Measurements from ENCODE around the gene EIF3D. TPM values are rescaled to one million over a fixed set of nuclear protein-coding genes. Genes with fewer than 3 reads are reported as not detected.
"Not testable (repeated sequence)": the region's sequence is repeated elsewhere in the genome, so short reads cannot be mapped to it uniquely, and the experiment has no call there.

The EIF3D gene
- total RNA-seq, 1 donor from 2014 or later: 132 TPM

DNA sequence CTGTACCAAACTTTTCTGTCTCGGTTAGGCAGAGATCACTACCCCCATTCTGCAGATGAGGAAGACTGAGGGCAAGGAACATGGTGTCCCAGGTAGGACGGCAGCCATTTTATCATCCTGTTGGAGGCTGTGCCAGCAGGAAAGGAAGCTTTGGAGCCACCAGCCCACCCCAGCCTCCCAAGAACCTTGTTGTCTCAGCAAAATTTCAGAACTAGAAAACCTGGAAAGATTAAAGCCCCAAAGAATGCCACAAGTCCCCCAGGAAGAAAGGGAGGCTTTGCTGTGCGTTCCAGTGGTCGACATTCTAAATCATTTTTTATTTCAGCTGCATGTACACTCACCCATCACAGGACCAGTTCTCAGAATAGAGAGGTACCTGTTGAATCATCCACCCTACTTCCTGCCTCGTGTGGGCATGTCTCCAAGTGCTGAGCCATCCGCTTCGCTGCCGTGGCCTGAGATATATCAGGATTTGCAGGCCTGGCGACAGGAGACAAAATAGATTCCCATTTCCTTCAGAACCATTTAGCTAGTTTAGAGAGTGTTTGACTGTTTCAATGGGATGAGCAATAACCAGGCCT is 13.0 kb upstream of the EIF3D start:
- intact Hi-C loops (cut with DNase I): no loop called here
- DNase-seq: no peak
- no peak overlapping the region for H3K4me3 ChIP-seq
- no peak for ATAC-seq
- no peaks in the 10 kb centered on the region for H3K9me3 ChIP-seq
- H3K36me3 ChIP-seq: no peaks in the 10 kb centered on the region
- TF ChIP-seq, protein P1, sequence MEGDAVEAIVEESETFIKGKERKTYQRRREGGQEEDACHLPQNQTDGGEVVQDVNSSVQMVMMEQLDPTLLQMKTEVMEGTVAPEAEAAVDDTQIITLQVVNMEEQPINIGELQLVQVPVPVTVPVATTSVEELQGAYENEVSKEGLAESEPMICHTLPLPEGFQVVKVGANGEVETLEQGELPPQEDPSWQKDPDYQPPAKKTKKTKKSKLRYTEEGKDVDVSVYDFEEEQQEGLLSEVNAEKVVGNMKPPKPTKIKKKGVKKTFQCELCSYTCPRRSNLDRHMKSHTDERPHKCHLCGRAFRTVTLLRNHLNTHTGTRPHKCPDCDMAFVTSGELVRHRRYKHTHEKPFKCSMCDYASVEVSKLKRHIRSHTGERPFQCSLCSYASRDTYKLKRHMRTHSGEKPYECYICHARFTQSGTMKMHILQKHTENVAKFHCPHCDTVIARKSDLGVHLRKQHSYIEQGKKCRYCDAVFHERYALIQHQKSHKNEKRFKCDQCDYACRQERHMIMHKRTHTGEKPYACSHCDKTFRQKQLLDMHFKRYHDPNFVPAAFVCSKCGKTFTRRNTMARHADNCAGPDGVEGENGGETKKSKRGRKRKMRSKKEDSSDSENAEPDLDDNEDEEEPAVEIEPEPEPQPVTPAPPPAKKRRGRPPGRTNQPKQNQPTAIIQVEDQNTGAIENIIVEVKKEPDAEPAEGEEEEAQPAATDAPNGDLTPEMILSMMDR (IDR thresholded peaks at IDR 0.05): no peak
- H3K27ac ChIP-seq: no peak overlapping the region
- H3K27me3 ChIP-seq: no peaks in the 10 kb centered on the region
- H3K4me1 ChIP-seq: no peaks in the 10 kb centered on the region

DNA sequence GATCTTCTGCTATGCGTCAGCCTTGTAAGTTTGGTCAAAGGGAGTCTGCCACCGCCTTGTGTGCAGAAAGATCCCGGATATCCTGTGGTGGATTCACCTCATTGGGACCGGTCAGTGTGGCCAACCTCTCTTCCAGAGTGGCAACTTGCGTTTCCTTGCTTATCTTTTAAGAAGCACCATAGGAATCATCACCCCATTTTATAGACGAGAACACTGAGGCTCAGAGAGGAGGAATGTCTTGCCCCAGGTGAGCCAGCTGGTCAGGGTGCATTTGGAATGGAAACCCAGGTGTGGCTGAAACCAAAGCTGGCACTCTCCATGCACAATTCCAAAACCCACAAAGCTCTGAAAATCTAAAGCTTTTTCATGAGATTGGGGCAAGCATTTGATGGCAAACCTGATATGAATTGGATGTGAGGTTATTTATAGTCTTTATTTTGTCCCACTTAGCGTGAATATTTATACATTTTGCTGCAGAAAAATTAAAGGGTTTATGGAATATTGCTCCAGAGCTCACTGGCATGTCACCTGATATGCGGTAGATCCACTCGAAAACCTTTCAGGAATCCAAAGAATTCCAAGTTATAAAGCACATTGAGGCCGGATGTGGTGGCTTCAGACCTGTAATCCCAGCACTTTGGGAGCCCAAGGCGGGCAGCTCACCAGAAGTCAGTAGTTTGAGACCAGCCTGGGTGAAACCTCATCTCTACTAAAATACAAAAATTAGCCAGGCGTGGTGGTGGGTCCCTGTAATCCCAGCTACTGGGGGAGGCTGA is 12.1 kb upstream of the EIF3D start:
- TF ChIP-seq, protein P1 (IDR thresholded peaks at IDR 0.05): no peak
- H3K36me3 ChIP-seq: no peaks in the 10 kb centered on the region
- no peaks in the 10 kb centered on the region for H3K9me3 ChIP-seq
- H3K27me3 ChIP-seq: no peaks in the 10 kb centered on the region
- ATAC-seq (peak; percentile 23), DNase-seq (no peak)
- H3K27ac ChIP-seq: no peak overlapping the region
- intact Hi-C loops (cut with DNase I): no loop called here
- no peak overlapping the region for H3K4me3 ChIP-seq
- H3K4me1 ChIP-seq: no peaks in the 10 kb centered on the region

DNA sequence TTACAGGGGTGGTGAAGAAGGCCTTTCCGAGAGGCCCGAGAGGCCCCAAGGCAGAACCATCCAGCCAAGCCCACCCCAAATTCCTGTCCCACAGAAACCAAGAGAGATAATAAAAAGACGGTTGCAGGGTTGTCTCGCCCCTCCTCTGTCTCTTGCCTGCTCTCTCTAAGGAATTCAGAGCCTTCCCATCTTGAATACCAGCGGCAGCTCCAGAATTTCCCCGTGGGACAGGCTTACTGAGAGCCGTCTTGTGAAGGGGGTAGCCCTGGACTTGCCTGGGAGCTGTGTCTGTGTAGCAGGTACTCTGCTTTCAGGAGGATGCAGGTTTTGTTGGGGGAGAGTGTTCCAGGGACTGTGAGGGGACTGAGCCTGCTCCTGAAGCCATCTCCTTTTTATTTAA is 9.6 kb upstream of the EIF3D start:
- TF ChIP-seq, protein P1 (IDR thresholded peaks at IDR 0.05): no peak
- H3K4me3 ChIP-seq: no peak overlapping the region
- H3K27ac ChIP-seq: no peak overlapping the region
- no peaks in the 10 kb centered on the region for H3K9me3 ChIP-seq
- ATAC-seq: no peak
- no peaks in the 10 kb centered on the region for H3K27me3 ChIP-seq
- H3K36me3 ChIP-seq: no peaks in the 10 kb centered on the region
- no peaks in the 10 kb centered on the region for H3K4me1 ChIP-seq
- no peak for DNase-seq
- intact Hi-C loops (cut with DNase I): no loop called here

DNA sequence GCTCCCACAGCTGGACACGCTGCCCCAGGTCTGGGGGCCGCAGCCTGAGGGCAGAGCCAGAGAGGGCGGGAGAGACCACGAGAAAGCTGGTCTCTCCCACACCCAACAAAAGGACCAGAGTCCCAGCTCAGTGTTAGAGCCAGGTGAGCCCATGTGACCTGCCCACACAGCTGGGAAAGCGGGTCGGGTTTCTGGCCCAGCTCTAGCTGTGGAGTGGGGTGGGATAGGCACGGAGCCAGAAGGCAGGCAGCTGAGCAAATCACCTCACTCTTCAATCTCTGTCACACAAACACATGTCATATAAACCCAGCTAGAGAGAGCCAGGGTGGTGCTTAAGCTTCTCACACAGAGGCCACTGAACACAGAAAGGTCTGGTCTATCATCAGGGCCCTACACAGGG is 7.8 kb upstream of the EIF3D start:
- Histone ChIP-seq H3K36me3 (no peaks in the 10 kb centered on the region), H3K4me3 (no peak overlapping the region), H3K4me1 (no peaks in the 10 kb centered on the region), H3K9me3 (no peaks in the 10 kb centered on the region), H3K27ac (no peak overlapping the region), H3K27me3 (no peaks in the 10 kb centered on the region)
- TF ChIP-seq, protein P1 (IDR thresholded peaks at IDR 0.05): no peak
- no peak for DNase-seq
- no peak for ATAC-seq
- intact Hi-C loops (cut with DNase I): no loop called here

DNA sequence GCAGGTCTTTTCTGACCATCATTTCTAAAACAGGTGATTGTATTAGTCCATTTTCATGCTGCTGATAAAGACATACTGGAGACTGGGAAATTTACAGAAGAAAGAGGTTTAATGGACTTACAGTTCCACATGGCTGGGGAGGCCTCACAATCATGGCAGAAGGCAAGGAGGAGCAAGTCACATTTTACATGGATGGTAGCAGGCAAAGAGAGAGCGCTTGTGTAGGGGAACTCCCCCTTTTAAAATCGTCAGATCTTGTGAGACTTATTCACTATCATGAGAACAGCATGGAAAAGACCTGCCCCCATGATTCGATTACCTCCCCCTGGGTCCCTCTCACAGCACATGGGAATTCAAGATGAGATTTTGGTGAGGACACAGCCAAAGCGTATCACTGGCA is 4.4 kb upstream of the EIF3D start:
- DNase-seq; H3K4me3 ChIP-seq; intact Hi-C loops (cut with DNase I); H3K27me3 ChIP-seq; H3K36me3 ChIP-seq; ATAC-seq; H3K4me1 ChIP-seq; H3K27ac ChIP-seq; H3K9me3 ChIP-seq: not testable (repeated sequence)

DNA sequence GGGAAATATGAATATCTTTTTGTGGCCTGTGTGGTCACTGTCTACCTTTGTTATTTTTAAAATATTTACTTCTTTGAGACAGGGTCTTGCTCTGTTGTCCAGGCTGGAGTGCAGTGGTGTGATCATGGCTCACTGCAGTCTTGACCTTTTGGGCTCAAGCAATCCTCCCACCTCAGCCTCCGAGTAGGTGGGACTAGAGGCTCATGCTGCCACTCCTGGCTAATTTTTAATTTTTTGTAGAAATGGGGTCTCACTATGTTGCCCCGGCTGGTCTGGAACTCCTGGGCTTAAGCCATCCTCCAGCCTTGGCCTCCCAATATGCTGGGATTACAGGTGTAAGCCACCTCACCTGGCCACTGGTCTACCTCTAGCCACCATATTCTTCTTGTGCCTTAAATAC is 3.5 kb upstream of the EIF3D start:
- TF ChIP-seq, protein P1 (IDR thresholded peaks at IDR 0.05): no peak
- ATAC-seq: no peak
- Histone ChIP-seq H3K4me3 (no peak overlapping the region), H3K27ac (no peak overlapping the region), H3K27me3 (no peaks in the 10 kb centered on the region), H3K9me3 (no peaks in the 10 kb centered on the region), H3K4me1 (peaks cover 13% of the 10 kb centered on the region), H3K36me3 (no peaks in the 10 kb centered on the region)
- intact Hi-C loops (cut with DNase I): no loop called here
- no peak for DNase-seq

All from upper lobe of right lung (tissue), 1 donor.